HepG2 (cell line): ENCODE measurements around the gene CEACAM3. TPM values are rescaled to one million over a fixed set of nuclear protein-coding genes. Genes with fewer than 3 reads are reported as not detected.

Experiments
- ATAC-seq: fragments of 200-7000 bp; cut with Tn5 transposase; 3 replicates; pipeline ENCODE4 v1.9.1; 2020; ENCODE audit warnings: mild to moderate bottlenecking, moderate library complexity
- BruUV-seq: library from RNA; stranded (reverse); fragments of 400-500 nt; replicated peaks from 2 replicates; lab custom pipeline; 2021; lab: Mats Ljungman, UMichigan
- CTCF ChIA-PET: fragments of 300-600 bp; formaldehyde crosslinking; extraction: SDS; loops from one replicate; lab custom pipeline; 2021; ENCODE audit warnings: low total read pairs, inconsistent platforms, low intra/inter-chr PET ratio; lab: Yijun Ruan, JAX
- POLR2A ChIA-PET: fragments of 350-600 bp; sonication (Branson Sonifier 250); formaldehyde crosslinking; loops from one replicate; lab custom pipeline; 2020; ENCODE audit warnings: antibody characterized with exemption, inconsistent platforms; lab: Yijun Ruan, JAX
- DNase-seq: peaks from one replicate; pipeline ENCODE4 v3.0.0-alpha.2; 2015; ENCODE audit warnings: low spot score
- FAIRE-seq: peaks from 3 replicates; lab custom pipeline; 2011; peaks lifted over from hg19 to GRCh38; lab: Jason Lieb, UNC
- H2AFZ ChIP-seq: one replicate; pipeline ENCODE4 v1.6.1; 2011; ENCODE audit warnings: low read length, inconsistent platforms
- H3K27ac ChIP-seq: fragments of 300-600 bp; 3 replicates; pipeline ENCODE4 v1.8.0; 2011; ENCODE audit warnings: mixed run types, mild to moderate bottlenecking, mixed read lengths, low read length, inconsistent platforms; ENCODE audit not compliant: insufficient read depth; ENCODE audit errors: extremely low read length
- H3K27me3 ChIP-seq, 2 experiments: fragments of 200-600 bp in 1 of 2; 2 replicates in 1 of 2; 3 replicates in 1 of 2; pipeline versions ENCODE4 v1.6.0 to v1.8.0; 2011; ENCODE audit warnings: low read length in 2 of 2, mild to moderate bottlenecking in 2 of 2, moderate library complexity in 2 of 2, inconsistent platforms in 1 of 2; ENCODE audit not compliant: insufficient read depth in 2 of 2, control insufficient read depth in 1 of 2
- H3K36me3 ChIP-seq, 2 experiments: fragments of 200-600 bp in 1 of 2; replicated peaks in 1 of 2; 2 replicates in 1 of 2; 3 replicates in 1 of 2; pipeline versions ENCODE4 v1.5.1 to v1.8.0; 2011; ENCODE audit warnings: low read length in 2 of 2, inconsistent platforms in 1 of 2; ENCODE audit not compliant: insufficient read depth in 2 of 2, control insufficient read depth in 1 of 2
- H3K4me1 ChIP-seq: 2 replicates; pipeline ENCODE4 v1.5.1; 2012; ENCODE audit warnings: low read length, inconsistent platforms; ENCODE audit not compliant: insufficient read depth
- H3K4me2 ChIP-seq: 2 replicates; pipeline ENCODE4 v1.6.0; 2011; ENCODE audit warnings: low read depth, low read length, inconsistent platforms
- H3K4me3 ChIP-seq, 3 experiments: fragments of 200-600 bp in 1 of 3; sonication (generic), shearing (Covaris generic) in 1 of 3; replicated peaks in 1 of 3; 2 replicates each; pipeline ENCODE4 v1.5.1; 2011 to 2016; ENCODE audit warnings: low read length in 3 of 3, inconsistent platforms in 2 of 3, low read depth in 2 of 3, mild to moderate bottlenecking in 2 of 3, control low read depth in 1 of 3, mixed read lengths in 1 of 3; ENCODE audit not compliant: insufficient read depth in 1 of 3
- H3K79me2 ChIP-seq: one replicate; pipeline ENCODE4 v1.6.1; 2011; ENCODE audit warnings: low read length, inconsistent platforms; ENCODE audit not compliant: insufficient read depth
- H3K9ac ChIP-seq: 2 replicates; pipeline ENCODE4 v1.6.0; 2011; ENCODE audit warnings: mild to moderate bottlenecking, low read depth, low read length, inconsistent platforms; ENCODE audit not compliant: insufficient read depth
- H3K9me3 ChIP-seq: 2 replicates; pipeline ENCODE4 v1.5.1; 2012; ENCODE audit warnings: mild to moderate bottlenecking, low read length
- H4K20me1 ChIP-seq: 2 replicates; pipeline ENCODE4 v1.6.0; 2011; ENCODE audit warnings: inconsistent platforms, mild to moderate bottlenecking, low read length, moderate library complexity; ENCODE audit not compliant: insufficient read depth
- BRCA1 ChIP-seq: sonication (generic); formaldehyde crosslinking; IDR thresholded peaks from 2 replicates; pipeline ENCODE4 v1.4.0; 2020; ENCODE audit warnings: missing genetic modification reagents
- HIVEP1 ChIP-seq: sonication (generic); formaldehyde crosslinking; IDR thresholded peaks from 2 replicates; pipeline ENCODE4 v1.4.0; 2020; ENCODE audit warnings: mild to moderate bottlenecking, missing genetic modification reagents
- HOXA5 ChIP-seq: sonication (generic); formaldehyde crosslinking; IDR thresholded peaks from 2 replicates; pipeline ENCODE4 v1.4.0; 2020; ENCODE audit warnings: missing genetic modification reagents
- JUND ChIP-seq: sonication (generic); formaldehyde crosslinking; IDR thresholded peaks from 2 replicates; pipeline ENCODE4 v1.8.0; 2022; ENCODE audit warnings: mild to moderate bottlenecking, missing genetic modification reagents
- NCOA1 ChIP-seq: sonication (generic); formaldehyde crosslinking; IDR thresholded peaks from 2 replicates; pipeline ENCODE4 v1.9.0; 2021; ENCODE audit warnings: missing genetic modification reagents
- NFATC3 ChIP-seq: sonication (generic); formaldehyde crosslinking; IDR thresholded peaks from 2 replicates; pipeline ENCODE4 v1.5.1; 2020; ENCODE audit warnings: mild to moderate bottlenecking, missing genetic modification reagents
- PHF8 ChIP-seq: sonication (generic); formaldehyde crosslinking; IDR thresholded peaks from 2 replicates; pipeline ENCODE4 v1.5.0; 2020; ENCODE audit warnings: missing genetic modification reagents
- U2AF2 ChIP-seq: fragments of 200-400 bp; formaldehyde crosslinking; IDR thresholded peaks from 2 replicates; pipeline ENCODE4 v1.6.1; 2017; ENCODE audit warnings: low read depth, mild to moderate bottlenecking, low read length
- ZFP62 ChIP-seq: sonication (generic); formaldehyde crosslinking; IDR thresholded peaks from 2 replicates; pipeline ENCODE4 v1.4.0; 2020; ENCODE audit warnings: missing genetic modification reagents
- ZNF101 ChIP-seq: sonication (generic); formaldehyde crosslinking; IDR thresholded peaks from 2 replicates; pipeline ENCODE4 v1.4.0; 2020; ENCODE audit warnings: mild to moderate bottlenecking, low read depth, missing genetic modification reagents, borderline replicate concordance
- ZNF33B ChIP-seq: sonication (generic); formaldehyde crosslinking; IDR thresholded peaks from 2 replicates; pipeline ENCODE4 v1.5.1; 2020; ENCODE audit warnings: mild to moderate bottlenecking, missing genetic modification reagents
- ZNF564 ChIP-seq: sonication (generic); formaldehyde crosslinking; IDR thresholded peaks from 2 replicates; pipeline ENCODE4 v1.8.1; 2023; ENCODE audit warnings: mild to moderate bottlenecking, missing genetic modification reagents
- ZSCAN31 ChIP-seq: sonication (generic); formaldehyde crosslinking; IDR thresholded peaks from 2 replicates; pipeline ENCODE4 v1.5.0; 2020; ENCODE audit warnings: low read depth, mild to moderate bottlenecking, missing genetic modification reagents
- WGBS: methylation state at CpG from one replicate; pipeline ENCODE4 v1.1.6; 2017; ENCODE audit warnings: low lambda C conversion rate; 5-methylcytosine and 5-hydroxymethylcytosine counted together
- in situ Hi-C: cut with HindIII; loops from 2 replicates; pipeline ENCODE4 v1.10.0; 2017; ENCODE audit warnings: low pct_unique_long_range_greater_than_20kb; ENCODE audit not compliant: extremely low pct_ligation_motif_present
- intact Hi-C: fragments of 100-400 bp; cut with micrococcal nuclease; formaldehyde crosslinking; loops from one replicate; pipeline ENCODE4 v1.10.0; 2022; ENCODE audit not compliant: unreplicated experiment
- polyA plus RNA-seq, 8 experiments: library from polyadenylated mRNA; depleted of rRNA in 3 of 8; stranded (reverse) in 7 of 8; unstranded in 1 of 8; fragments of >200 nt; fragmentation: Illumina TruSeq in 4 of 8; extraction: Trizol in 4 of 8; gene quantifications; 2 replicates each; pipeline versions ENCODE4 v1.2.1 to v1.2.3, GENCODE V29; 2011 to 2016; ENCODE audit warnings: low read depth in 4 of 8, missing spikeins in 1 of 8, mixed read lengths in 1 of 8; ENCODE audit not compliant: insufficient read depth in 1 of 8
- total RNA-seq, 5 experiments: library from RNA; depleted of rRNA; stranded (reverse); fragments of >200 nt; fragmentation: Illumina TruSeq; extraction: Trizol; gene quantifications; 2 replicates each; pipeline ENCODE4 v1.2.3, GENCODE V29; 2016; ENCODE audit warnings: low read depth in 1 of 5
- TF ChIP-seq, protein P1 (sequence below): sonication (generic); formaldehyde crosslinking; conservative IDR thresholded peaks from 2 replicates; pipeline ENCODE4 v1.4.0; 2020; ENCODE audit warnings: missing genetic modification reagents
- TF ChIP-seq, protein P2 (sequence below): IDR thresholded peaks from 2 replicates; pipeline ENCODE4 v1.6.1; 2016; ENCODE audit warnings: missing genetic modification reagents, missing compliant biosample characterization
- TF ChIP-seq, protein P3 (sequence below): IDR thresholded peaks from 2 replicates; pipeline ENCODE4 v1.6.1; 2016; ENCODE audit warnings: missing compliant biosample characterization, missing genetic modification reagents, borderline replicate concordance
- TF ChIP-seq, protein P4 (sequence below): sonication (generic); formaldehyde crosslinking; IDR thresholded peaks from 2 replicates; pipeline ENCODE4 v1.5.1; 2020; ENCODE audit warnings: missing genetic modification reagents, mild to moderate bottlenecking, borderline replicate concordance
- TF ChIP-seq, protein P5 (sequence below): sonication (generic); formaldehyde crosslinking; IDR thresholded peaks from 2 replicates; pipeline ENCODE4 v1.4.0; 2020; ENCODE audit warnings: missing genetic modification reagents, borderline replicate concordance

The CEACAM3 gene
- total and polyA plus RNA-seq, 2 of the 13 experiments (the other 11 are each of a cell fraction or from before 2014, with no cell fraction given): not detected

DNA sequence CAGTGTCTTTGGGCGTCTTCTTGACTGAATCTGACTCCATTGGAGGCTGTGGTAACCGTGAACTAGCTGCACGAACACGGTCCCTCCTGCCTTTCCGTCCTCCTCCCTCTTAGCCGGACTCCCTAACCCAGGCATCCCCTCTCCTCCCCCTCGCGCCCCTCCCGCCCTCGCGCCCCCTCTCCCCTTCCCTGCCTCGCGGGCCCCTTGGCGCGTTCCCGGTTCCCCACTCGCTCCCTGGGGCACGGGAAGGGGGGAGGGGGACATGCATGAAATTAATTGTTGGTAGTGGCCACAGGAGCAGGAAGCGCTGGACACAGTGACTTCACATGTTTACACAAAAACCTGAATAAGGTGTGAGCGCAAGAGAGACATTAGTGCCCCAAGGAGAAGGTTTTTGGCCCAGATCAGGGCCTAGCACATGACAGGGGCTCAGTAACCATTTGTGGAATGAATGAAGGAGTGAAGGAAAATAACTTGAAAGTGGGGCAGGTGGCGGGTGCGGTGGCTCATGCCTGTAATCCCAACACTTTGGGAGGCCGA, 48.7 kb downstream of the CEACAM3 start:
- ChIA-PET POLR2A (no interaction called here), CTCF (no interaction called here)
- FAIRE-seq (no peak), DNase-seq (no peak), ATAC-seq (no peak)
- in situ Hi-C loops (no loop called here), intact Hi-C loops (no loop called here)
- 78% methylated on average over 23 of the region's 23 CpGs for WGBS
- Histone ChIP-seq H4K20me1 (no peaks in the 10 kb centered on the region), H3K27ac (no peak overlapping the region), H3K9ac (no peak overlapping the region), H3K4me1 (peaks cover 18% of the 10 kb centered on the region), H3K36me3 (no peaks in the 10 kb centered on the region), H3K79me2 (no peaks in the 10 kb centered on the region), H3K4me3 (no peak overlapping the region), H3K9me3 (no peaks in the 10 kb centered on the region), H2AFZ (no peak overlapping the region), H3K27me3 (peaks cover 0 to 6% of the 10 kb centered on the region in 2 experiments; a peak in 2 of 5 replicates), H3K4me2 (no peak overlapping the region)
- BruUV-seq: no TSS peak
- TF ChIP-seq JUND (CRISPR knock-in tag) (no peak), ZNF101 (CRISPR knock-in tag) (no peak), NFATC3 (no peak), HIVEP1 (CRISPR knock-in tag) (no peak), ZNF564 (CRISPR knock-in tag) (no peak), NCOA1 (CRISPR knock-in tag) (no peak), U2AF2 (no peak), ZFP62 (CRISPR knock-in tag) (no peak), BRCA1 (no peak), PHF8 (CRISPR knock-in tag) (no peak), ZSCAN31 (CRISPR knock-in tag) (no peak), ZNF33B (CRISPR knock-in tag) (no peak), HOXA5 (CRISPR knock-in tag) (no peak)
- TF ChIP-seq, protein P1, sequence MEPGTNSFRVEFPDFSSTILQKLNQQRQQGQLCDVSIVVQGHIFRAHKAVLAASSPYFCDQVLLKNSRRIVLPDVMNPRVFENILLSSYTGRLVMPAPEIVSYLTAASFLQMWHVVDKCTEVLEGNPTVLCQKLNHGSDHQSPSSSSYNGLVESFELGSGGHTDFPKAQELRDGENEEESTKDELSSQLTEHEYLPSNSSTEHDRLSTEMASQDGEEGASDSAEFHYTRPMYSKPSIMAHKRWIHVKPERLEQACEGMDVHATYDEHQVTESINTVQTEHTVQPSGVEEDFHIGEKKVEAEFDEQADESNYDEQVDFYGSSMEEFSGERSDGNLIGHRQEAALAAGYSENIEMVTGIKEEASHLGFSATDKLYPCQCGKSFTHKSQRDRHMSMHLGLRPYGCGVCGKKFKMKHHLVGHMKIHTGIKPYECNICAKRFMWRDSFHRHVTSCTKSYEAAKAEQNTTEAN (CRISPR knock-in tag): no peak
- TF ChIP-seq, protein P2, sequence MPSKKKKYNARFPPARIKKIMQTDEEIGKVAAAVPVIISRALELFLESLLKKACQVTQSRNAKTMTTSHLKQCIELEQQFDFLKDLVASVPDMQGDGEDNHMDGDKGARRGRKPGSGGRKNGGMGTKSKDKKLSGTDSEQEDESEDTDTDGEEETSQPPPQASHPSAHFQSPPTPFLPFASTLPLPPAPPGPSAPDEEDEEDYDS: no peak
- TF ChIP-seq, protein P3, sequence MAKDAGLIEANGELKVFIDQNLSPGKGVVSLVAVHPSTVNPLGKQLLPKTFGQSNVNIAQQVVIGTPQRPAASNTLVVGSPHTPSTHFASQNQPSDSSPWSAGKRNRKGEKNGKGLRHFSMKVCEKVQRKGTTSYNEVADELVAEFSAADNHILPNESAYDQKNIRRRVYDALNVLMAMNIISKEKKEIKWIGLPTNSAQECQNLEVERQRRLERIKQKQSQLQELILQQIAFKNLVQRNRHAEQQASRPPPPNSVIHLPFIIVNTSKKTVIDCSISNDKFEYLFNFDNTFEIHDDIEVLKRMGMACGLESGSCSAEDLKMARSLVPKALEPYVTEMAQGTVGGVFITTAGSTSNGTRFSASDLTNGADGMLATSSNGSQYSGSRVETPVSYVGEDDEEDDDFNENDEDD (CRISPR knock-in tag): no peak
- TF ChIP-seq, protein P4, sequence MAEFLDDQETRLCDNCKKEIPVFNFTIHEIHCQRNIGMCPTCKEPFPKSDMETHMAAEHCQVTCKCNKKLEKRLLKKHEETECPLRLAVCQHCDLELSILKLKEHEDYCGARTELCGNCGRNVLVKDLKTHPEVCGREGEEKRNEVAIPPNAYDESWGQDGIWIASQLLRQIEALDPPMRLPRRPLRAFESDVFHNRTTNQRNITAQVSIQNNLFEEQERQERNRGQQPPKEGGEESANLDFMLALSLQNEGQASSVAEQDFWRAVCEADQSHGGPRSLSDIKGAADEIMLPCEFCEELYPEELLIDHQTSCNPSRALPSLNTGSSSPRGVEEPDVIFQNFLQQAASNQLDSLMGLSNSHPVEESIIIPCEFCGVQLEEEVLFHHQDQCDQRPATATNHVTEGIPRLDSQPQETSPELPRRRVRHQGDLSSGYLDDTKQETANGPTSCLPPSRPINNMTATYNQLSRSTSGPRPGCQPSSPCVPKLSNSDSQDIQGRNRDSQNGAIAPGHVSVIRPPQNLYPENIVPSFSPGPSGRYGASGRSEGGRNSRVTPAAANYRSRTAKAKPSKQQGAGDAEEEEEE (CRISPR knock-in tag): no peak
- TF ChIP-seq, protein P5, sequence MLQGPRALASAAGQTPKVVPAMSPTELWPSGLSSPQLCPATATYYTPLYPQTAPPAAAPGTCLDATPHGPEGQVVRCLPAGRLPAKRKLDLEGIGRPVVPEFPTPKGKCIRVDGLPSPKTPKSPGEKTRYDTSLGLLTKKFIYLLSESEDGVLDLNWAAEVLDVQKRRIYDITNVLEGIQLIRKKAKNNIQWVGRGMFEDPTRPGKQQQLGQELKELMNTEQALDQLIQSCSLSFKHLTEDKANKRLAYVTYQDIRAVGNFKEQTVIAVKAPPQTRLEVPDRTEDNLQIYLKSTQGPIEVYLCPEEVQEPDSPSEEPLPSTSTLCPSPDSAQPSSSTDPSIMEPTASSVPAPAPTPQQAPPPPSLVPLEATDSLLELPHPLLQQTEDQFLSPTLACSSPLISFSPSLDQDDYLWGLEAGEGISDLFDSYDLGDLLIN: no peak
